Esophagus mucosa (tissue), 1 donor: ENCODE measurements around the gene ZNF688. TPM values are rescaled to one million over a fixed set of nuclear protein-coding genes. Genes with fewer than 3 reads are reported as not detected.

Source experiments
- total RNA-seq: library from RNA; stranded (reverse); gene quantifications from one replicate; pipeline ENCODE4 v1.2.4, GENCODE V29; 2023
- donor health status: DM: yes; HTN: yes; CAD: no.

ZNF688 gene
- total RNA-seq, 1 donor from 2014 or later = 9.7 TPM

Other genes with a start within 250 kb of the ZNF688 start
- gene CD2BP2, start 216.4 kb downstream of the ZNF688 start, total RNA-seq = 44.3 TPM
- gene TBC1D10B, start 201.2 kb downstream of the ZNF688 start, total RNA-seq = 25.3 TPM
- gene MYL11, start 196.9 kb downstream of the ZNF688 start, total RNA-seq = 2.2 TPM
- gene SEPTIN1, start 189.2 kb downstream of the ZNF688 start, total RNA-seq = 2.4 TPM
- gene ZNF48, start 176.3 kb downstream of the ZNF688 start, total RNA-seq = 2.6 TPM
- 3.2 TPM for gene ZNF771, start 164.1 kb downstream of the ZNF688 start, total RNA-seq
- 49.0 TPM for gene DCTPP1, start 141.7 kb downstream of the ZNF688 start, total RNA-seq
- gene SEPHS2, start 125.8 kb downstream of the ZNF688 start, total RNA-seq = 21.6 TPM
- gene ITGAL, start 99.0 kb downstream of the ZNF688 start, total RNA-seq = 2.0 TPM
- 11.7 TPM for gene ZNF768, start 45.1 kb downstream of the ZNF688 start, total RNA-seq
- gene ZNF747, start 36.9 kb downstream of the ZNF688 start, total RNA-seq = 4.7 TPM
- 3.0 TPM for gene ZNF764, start 13.3 kb downstream of the ZNF688 start, total RNA-seq
- gene ZNF785, start 14.0 kb upstream of the ZNF688 start, total RNA-seq = 8.4 TPM
- gene ZNF689, start 38.7 kb upstream of the ZNF688 start, total RNA-seq = 2.8 TPM
- 27.0 TPM for gene PRR14, start 79.2 kb upstream of the ZNF688 start, total RNA-seq
- gene FBRS, start 86.7 kb upstream of the ZNF688 start, total RNA-seq = 42.4 TPM
- 29.5 TPM for gene SRCAP, start 127.5 kb upstream of the ZNF688 start, total RNA-seq
- 16.9 TPM for gene PHKG2, start 176.7 kb upstream of the ZNF688 start, total RNA-seq
- 2.2 TPM for gene CFAP119, start 190.3 kb upstream of the ZNF688 start, total RNA-seq
- 56.8 TPM for gene RNF40, start 190.6 kb upstream of the ZNF688 start, total RNA-seq
- 4.7 TPM for gene ZNF629, start 215.5 kb upstream of the ZNF688 start, total RNA-seq